Hippocampal formation (tissue), 2 donors: ENCODE results near the gene IL36A.

Experiments
- DNase-seq, 2 donors: peaks; one replicate each; lab custom pipeline; 2025; lab: John Stamatoyannopoulos, UW

Gene IL36A

GRCh38 chr2:113050921-113051895 lies 45.9 kb downstream of the IL36A start:
- DNase-seq: no peak

DNA sequence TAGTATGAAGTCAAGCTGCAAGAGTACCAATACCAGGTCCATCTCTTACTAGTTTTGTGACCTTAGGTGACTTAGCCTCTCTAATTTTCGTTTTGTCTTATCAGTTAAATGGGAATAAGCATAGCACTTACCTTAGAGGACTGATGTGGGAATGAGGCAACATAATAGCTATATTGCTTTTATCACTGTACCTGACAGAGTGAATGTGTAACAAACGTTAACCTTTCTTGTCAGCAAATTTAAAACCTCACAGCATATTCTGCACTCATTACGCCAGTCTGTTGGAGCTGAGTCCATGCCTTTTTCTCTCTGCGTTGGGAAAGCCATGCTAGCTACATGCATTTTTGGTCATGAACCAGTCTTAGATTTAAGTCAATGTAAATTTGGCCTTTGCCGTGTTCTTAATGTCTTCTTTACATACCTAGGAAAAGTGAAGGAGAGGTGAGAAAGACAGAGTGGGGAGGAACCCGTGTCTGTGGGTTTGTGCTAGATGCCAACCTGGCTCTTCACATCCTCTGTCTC lies 47.2 kb downstream of the IL36A start, which contains the start of gene IL36B:
TSS of gene IL36B (minus strand) at position 472 of the 522 bp plus-strand sequence.
- no peak for DNase-seq

- DNase-seq: no peak
These were observed 48.4 kb downstream of the IL36A start for GRCh38 chr2:113053666-113054065.

DNA sequence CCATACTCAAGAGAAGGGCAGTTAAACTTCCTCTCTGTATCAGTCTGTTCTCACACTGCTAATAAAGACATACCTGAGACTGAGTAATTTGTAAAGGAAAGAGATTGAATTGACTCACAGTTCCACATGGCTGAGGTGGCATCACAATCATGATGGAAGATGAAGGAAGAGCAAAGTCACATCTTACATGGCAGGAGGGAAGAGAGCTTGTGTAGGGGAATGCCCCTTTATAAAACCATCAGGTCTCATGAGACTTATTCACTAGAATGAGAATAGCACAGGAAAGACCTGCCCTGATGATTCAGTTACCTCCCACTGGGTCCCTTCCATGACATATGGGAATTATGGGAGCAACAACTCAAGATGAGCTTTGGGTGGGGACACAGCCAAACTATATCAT lies 48.8 kb downstream of the IL36A start:
- DNase-seq: no peak

DNA sequence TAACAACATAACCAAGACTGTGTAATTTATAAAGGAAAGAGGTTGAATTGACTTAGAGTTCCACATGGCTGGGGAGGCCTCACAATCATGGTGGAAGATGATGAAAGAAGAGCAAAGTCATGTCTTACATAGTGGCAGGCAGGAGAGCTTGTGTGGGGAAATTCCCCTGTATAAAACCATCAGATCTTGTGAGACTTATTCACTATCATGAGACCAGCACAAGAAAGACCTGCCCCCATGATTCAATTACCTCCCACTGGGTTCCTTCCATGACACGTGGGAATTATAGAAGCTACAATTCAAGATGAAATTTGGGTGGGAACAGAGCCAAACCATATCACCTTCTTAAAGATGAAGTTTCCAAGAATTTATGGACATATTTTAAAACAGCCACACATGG lies 51.3 kb downstream of the IL36A start:
- no peak for DNase-seq

GRCh38 chr2:113057117-113057516 lies 51.9 kb downstream of the IL36A start:
- DNase-seq: no peak
